Peyer's patch (tissue), 4 donors: ENCODE data around the gene UBE2F.

Experiments
- CTCF ChIP-seq, 6 experiments: fragments of 450-650 bp in 4 of 6; fragments of 200-600 bp in 2 of 6; sonication (generic) in 1 of 6; IDR thresholded peaks; one replicate each; pipeline ENCODE4 v1.5.1; 2017 to 2019; ENCODE audit warnings: antibody characterized with exemption in 6 of 6, mild to moderate bottlenecking in 3 of 6, moderate library complexity in 1 of 6
- POLR2A ChIP-seq, 2 donors: fragments of 450-650 bp; IDR thresholded peaks; one replicate each; pipeline ENCODE4 v1.5.1; 2017; ENCODE audit warnings: antibody characterized with exemption in 2 of 2, mild to moderate bottlenecking in 2 of 2, moderate library complexity in 2 of 2

GRCh38 chr2:237980087-237980486 lies 13.3 kb downstream of the UBE2F start:
- TF ChIP-seq CTCF (IDR thresholded peaks at IDR 0.05), result no peak
- TF ChIP-seq POLR2A (IDR thresholded peaks at IDR 0.05), result no peak
